ENCODE measurements around the gene COX14. TPM values are rescaled to one million over a fixed set of nuclear protein-coding genes. Genes with fewer than 3 reads are reported as not detected.

Gene COX14
- total RNA-seq, 4 donors from 2014 or later: 14.3 to 121 (median 45.4) TPM

DNA sequence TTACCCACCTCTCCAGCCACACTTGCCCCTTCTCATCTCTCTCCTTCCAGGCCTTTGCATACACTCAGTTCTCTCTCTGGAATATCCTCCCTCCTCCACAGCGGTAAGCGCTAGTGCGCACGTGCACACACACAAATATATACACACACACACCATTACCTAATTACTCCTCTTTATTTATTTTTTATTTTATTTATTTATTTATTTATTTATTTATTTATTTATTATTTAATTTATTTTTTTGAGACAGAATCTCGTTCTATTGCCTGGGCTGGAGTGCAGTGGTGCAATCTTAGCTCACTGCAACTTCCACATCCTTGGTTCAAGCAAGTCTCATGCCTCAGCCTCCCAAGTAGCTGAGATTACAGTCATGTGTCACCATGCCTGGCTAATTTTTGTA is 43.0 kb upstream of the COX14 start:
- H3K4me3 ChIP-seq: no peak overlapping the region
- DNase-seq: no peak
- H3K36me3 ChIP-seq: no peaks in the 10 kb centered on the region
- H3K27ac ChIP-seq: no peak overlapping the region
- H3K9me3 ChIP-seq: no peaks in the 10 kb centered on the region
- no peaks in the 10 kb centered on the region for H3K27me3 ChIP-seq
- intact Hi-C loops (cut with DNase I; ENCODE audit: low total_unique reads): no loop called here
- no peak for TF ChIP-seq POLR2A (IDR thresholded peaks at IDR 0.05)
- TF ChIP-seq, protein P1, sequence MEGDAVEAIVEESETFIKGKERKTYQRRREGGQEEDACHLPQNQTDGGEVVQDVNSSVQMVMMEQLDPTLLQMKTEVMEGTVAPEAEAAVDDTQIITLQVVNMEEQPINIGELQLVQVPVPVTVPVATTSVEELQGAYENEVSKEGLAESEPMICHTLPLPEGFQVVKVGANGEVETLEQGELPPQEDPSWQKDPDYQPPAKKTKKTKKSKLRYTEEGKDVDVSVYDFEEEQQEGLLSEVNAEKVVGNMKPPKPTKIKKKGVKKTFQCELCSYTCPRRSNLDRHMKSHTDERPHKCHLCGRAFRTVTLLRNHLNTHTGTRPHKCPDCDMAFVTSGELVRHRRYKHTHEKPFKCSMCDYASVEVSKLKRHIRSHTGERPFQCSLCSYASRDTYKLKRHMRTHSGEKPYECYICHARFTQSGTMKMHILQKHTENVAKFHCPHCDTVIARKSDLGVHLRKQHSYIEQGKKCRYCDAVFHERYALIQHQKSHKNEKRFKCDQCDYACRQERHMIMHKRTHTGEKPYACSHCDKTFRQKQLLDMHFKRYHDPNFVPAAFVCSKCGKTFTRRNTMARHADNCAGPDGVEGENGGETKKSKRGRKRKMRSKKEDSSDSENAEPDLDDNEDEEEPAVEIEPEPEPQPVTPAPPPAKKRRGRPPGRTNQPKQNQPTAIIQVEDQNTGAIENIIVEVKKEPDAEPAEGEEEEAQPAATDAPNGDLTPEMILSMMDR (IDR thresholded peaks at IDR 0.05): no peak
- H3K4me1 ChIP-seq: no peaks in the 10 kb centered on the region

DNA sequence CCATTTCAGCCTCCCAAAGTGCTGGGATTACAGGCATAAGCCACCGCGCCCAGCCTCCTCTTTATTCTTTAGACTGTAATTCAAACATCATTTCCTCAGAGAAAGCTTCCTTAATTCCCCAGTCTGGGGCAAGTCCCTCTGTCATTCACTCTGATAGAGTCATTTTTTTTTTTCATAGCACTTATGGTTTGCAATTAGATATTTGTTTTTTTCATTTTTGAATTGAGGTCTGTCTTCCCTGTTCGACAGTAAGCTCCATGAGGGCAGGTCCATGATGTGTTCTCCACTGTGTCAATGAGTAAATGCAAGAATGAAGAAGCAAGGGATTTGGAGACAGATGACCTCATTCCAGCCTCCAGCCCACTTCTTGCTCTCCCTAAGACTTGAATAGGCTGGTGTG is 42.5 kb upstream of the COX14 start:
- no peak for DNase-seq
- H3K27ac ChIP-seq: no peak overlapping the region
- TF ChIP-seq POLR2A (IDR thresholded peaks at IDR 0.05): no peak
- TF ChIP-seq, protein P1 (IDR thresholded peaks at IDR 0.05): no peak
- H3K4me1 ChIP-seq: no peaks in the 10 kb centered on the region
- H3K4me3 ChIP-seq: no peak overlapping the region
- intact Hi-C loops (cut with DNase I; ENCODE audit: low total_unique reads): no loop called here
- H3K27me3 ChIP-seq: no peaks in the 10 kb centered on the region
- H3K36me3 ChIP-seq: no peaks in the 10 kb centered on the region
- H3K9me3 ChIP-seq: no peaks in the 10 kb centered on the region

DNA sequence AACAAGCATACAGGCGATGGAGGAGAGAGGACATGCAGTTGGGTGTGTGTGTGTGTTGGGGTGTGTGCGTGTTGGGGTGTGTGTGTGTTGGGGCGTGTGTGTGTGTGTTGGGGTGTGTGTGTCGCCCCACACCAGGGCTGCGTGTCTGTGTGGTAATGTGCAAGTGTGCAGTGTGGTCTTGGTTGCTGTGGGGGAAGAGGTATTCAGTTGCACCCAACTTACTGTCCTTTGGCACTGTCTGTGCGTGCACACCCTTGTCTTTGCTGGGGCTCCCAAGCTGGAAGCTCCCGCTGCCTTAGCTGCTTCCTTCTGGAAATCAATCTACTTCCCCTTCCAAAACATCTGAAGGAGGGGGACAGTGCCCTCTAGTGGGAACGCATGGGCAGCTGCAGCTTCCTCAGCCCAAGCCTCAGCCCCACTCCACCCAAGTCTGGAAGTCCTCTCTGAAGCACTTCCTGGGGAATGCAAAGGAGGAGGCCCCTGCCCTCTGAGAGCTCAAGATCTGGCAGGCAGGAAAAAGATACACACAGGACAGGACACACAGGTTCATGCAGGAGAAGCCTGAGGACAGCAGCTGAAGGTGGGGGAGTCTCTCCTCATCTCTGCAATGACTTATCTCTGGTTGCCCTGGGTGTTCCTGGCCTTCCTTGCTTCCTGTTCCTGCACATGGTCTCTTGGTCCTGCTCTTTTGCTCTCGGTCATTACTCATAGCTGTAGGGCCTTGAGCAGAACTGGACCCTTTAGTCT is 41.5 kb upstream of the COX14 start:
- peak; percentile 83 to 86 for DNase-seq
- no peaks in the 10 kb centered on the region for H3K36me3 ChIP-seq
- no peaks in the 10 kb centered on the region for H3K9me3 ChIP-seq
- TF ChIP-seq POLR2A (IDR thresholded peaks at IDR 0.05): no peak
- TF ChIP-seq, protein P1 (IDR thresholded peaks at IDR 0.05): peak; percentile 92 to 93 (median 93)
- H3K27ac ChIP-seq: no peak overlapping the region
- no peak overlapping the region for H3K4me3 ChIP-seq
- intact Hi-C loops (cut with DNase I; ENCODE audit: low total_unique reads): loop anchor here (2.0 to 10.0 kb wide), 2 partner anchors 102 to 104 kb away; no protein-coding TSS in a partner anchor
- H3K27me3 ChIP-seq: no peaks in the 10 kb centered on the region
- no peaks in the 10 kb centered on the region for H3K4me1 ChIP-seq

DNA sequence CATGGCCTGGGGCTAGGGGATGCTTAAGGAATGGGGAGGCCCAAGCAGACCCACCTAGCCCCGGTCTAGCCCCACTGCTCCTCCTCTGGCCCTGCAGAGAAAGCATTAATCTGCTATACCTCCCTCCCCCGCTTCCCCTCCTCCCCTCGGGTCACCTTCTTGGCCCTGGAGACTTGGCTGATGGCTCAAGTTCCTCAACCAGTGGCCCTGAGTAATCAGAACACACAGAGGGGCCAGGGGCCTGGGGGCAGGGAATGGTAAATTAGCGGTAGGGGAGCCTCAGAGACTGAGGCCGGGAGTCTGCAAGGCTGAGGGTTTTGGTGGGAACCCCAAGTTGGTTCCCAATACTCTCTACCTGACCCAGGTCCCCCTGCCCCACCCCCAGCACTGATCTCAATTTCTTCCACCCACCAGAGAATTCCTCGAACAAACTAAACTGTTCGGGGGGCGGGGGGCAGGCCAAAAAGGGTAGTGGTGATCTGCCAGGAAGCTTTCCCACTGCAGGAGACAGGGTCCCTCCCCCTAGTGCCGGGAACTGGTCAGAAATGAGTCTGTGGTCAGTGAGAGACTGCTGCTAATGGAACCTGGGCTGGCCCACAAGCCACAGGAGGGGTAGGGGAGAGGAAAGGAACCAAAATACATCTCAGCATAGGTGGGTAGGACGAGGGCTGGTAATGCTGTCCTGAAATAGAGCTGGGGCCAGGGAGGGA is 39.7 kb upstream of the COX14 start:
- Histone ChIP-seq H3K27me3 (no peaks in the 10 kb centered on the region), H3K36me3 (no peaks in the 10 kb centered on the region), H3K4me1 (no peaks in the 10 kb centered on the region), H3K4me3 (no peak overlapping the region), H3K9me3 (no peaks in the 10 kb centered on the region), H3K27ac (no peak overlapping the region)
- intact Hi-C loops (cut with DNase I; ENCODE audit: low total_unique reads): loop anchor here (10.0 kb wide), 1 partner anchor 102 kb away; no protein-coding TSS in a partner anchor
- TF ChIP-seq POLR2A (IDR thresholded peaks at IDR 0.05): no peak
- TF ChIP-seq, protein P1 (IDR thresholded peaks at IDR 0.05): no peak
- DNase-seq: no peak

DNA sequence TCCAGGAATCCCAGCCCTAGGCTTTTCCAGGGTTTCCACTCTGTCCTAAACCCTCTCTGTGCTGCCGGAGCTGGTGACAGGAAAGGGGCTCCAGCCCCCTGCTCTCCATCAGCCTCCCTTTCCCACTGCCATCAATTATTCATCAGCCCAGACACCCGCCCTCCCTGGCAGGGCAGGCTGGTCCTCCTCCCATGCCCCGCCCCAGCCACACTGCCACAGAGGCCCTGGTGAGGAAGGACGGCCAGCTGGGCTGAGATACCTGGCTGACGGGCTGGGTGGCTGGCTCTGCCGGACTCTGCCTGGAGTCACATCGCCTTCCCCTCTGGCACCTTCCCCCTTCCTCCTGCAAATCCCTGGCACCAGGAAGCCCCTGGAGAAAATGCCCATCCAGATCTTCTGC is 38.8 kb upstream of the COX14 start:
- Histone ChIP-seq H3K9me3 (no peaks in the 10 kb centered on the region), H3K4me1 (no peaks in the 10 kb centered on the region), H3K27ac (no peak overlapping the region), H3K4me3 (no peak overlapping the region), H3K36me3 (no peaks in the 10 kb centered on the region), H3K27me3 (no peaks in the 10 kb centered on the region)
- TF ChIP-seq POLR2A (IDR thresholded peaks at IDR 0.05): no peak
- TF ChIP-seq, protein P1 (IDR thresholded peaks at IDR 0.05): no peak
- intact Hi-C loops (cut with DNase I; ENCODE audit: low total_unique reads): loop anchor here (10.0 kb wide), 1 partner anchor 102 kb away; no protein-coding TSS in a partner anchor
- DNase-seq: no peak

Measured in uterus (tissue), 4 donors.